SJSA1 (cell line): ENCODE measurements around the gene GRAMD4. TPM values are rescaled to one million over a fixed set of nuclear protein-coding genes. Genes with fewer than 3 reads are reported as not detected.
"Not testable (repeated sequence)": the region's sequence is repeated elsewhere in the genome, so short reads cannot be mapped to it uniquely, and the experiment has no call there.

ENCODE experiments used
- DNase-seq, 2 experiments: peaks; one replicate each; pipeline ENCODE4 v3.0.0-alpha.2; 2015 to 2020; ENCODE audit warnings: low spot score in 2 of 2, low read depth in 1 of 2
- H3K27ac ChIP-seq: fragments of 250-450 bp; sonication (Bioruptor Pico); 2 replicates; pipeline ENCODE4 v1.5.1; 2020; ENCODE audit warnings: mild to moderate bottlenecking, moderate library complexity
- H3K27me3 ChIP-seq: fragments of 250-450 bp; sonication (Bioruptor Pico); replicated peaks from 2 replicates; pipeline ENCODE4 v1.5.1; 2020; ENCODE audit warnings: mild to moderate bottlenecking, moderate library complexity
- H3K36me3 ChIP-seq: fragments of 250-450 bp; sonication (Bioruptor Pico); 2 replicates; pipeline ENCODE4 v1.5.1; 2020; ENCODE audit warnings: mild to moderate bottlenecking
- H3K4me1 ChIP-seq: fragments of 250-450 bp; sonication (Bioruptor Pico); replicated peaks from 2 replicates; pipeline ENCODE4 v1.6.1; 2021; ENCODE audit warnings: mild to moderate bottlenecking
- H3K4me3 ChIP-seq: fragments of 250-450 bp; sonication (Bioruptor Pico); 2 replicates; pipeline ENCODE4 v1.5.1; 2020; ENCODE audit warnings: mild to moderate bottlenecking
- H3K9me3 ChIP-seq: fragments of 250-450 bp; sonication (Bioruptor Pico); replicated peaks from 2 replicates; pipeline ENCODE4 v1.5.1; 2020; ENCODE audit warnings: mild to moderate bottlenecking
- total RNA-seq: library from RNA; depleted of rRNA; stranded (reverse); fragments of >200 nt; shearing (Covaris generic); gene quantifications from 2 replicates; pipeline ENCODE4 v1.2.3, GENCODE V29; 2014

Gene GRAMD4
- total RNA-seq, 1 experiment from 2014 or later: 5.8 TPM

DNA sequence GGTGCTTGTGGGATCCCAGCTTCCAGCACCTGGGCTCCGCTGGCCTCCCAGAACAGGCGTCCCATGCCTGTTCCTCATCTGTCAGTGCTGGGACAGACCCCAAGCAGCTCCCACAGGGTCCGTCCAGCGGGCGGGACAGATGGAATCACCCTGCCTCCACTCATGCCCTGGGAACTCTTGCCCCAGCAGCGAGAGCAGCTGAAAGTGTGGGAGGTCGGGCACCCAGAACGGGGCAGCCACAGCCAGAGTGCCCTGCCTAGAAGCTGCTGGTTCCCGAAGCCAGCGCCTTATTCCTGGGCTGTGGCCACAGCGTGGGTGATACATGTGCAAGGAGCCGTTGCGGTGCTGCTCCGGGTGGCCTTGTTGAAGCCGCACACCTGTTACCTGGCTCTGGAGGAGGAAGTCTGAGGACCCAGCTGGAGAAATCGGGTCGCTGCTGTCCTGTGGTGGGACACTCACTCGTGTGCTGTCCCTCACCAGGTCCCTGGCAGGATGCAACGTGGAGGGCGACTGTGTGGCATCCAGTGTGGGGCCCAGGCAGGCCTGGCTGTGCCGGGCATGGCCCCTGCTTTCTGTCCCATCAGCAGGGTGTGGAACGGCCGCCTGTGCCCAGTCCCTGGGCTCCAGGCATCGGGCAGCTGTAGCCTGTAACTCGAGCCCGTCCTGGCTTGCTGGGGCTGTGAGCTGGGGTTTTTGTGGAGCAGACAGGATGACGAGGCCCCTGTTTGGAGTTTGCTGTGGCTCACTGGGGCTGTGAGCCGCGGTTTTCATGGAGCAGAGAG, 16.2 kb downstream of the GRAMD4 start:
- no peak for DNase-seq
- H3K36me3 ChIP-seq: no peaks in the 10 kb centered on the region
- H3K4me1 ChIP-seq: no peaks in the 10 kb centered on the region
- H3K4me3 ChIP-seq: no peak overlapping the region
- H3K27me3 ChIP-seq: no peaks in the 10 kb centered on the region
- no peak overlapping the region for H3K27ac ChIP-seq
- H3K9me3 ChIP-seq: no peaks in the 10 kb centered on the region

- no peak for DNase-seq
- Histone ChIP-seq H3K9me3 (no peaks in the 10 kb centered on the region), H3K27me3 (no peaks in the 10 kb centered on the region), H3K4me3 (no peak overlapping the region), H3K27ac (no peak overlapping the region), H3K4me1 (no peaks in the 10 kb centered on the region), H3K36me3 (no peaks in the 10 kb centered on the region)
These were observed 17.8 kb downstream of the GRAMD4 start for GRCh38 chr22:46637711-46638600.

DNA sequence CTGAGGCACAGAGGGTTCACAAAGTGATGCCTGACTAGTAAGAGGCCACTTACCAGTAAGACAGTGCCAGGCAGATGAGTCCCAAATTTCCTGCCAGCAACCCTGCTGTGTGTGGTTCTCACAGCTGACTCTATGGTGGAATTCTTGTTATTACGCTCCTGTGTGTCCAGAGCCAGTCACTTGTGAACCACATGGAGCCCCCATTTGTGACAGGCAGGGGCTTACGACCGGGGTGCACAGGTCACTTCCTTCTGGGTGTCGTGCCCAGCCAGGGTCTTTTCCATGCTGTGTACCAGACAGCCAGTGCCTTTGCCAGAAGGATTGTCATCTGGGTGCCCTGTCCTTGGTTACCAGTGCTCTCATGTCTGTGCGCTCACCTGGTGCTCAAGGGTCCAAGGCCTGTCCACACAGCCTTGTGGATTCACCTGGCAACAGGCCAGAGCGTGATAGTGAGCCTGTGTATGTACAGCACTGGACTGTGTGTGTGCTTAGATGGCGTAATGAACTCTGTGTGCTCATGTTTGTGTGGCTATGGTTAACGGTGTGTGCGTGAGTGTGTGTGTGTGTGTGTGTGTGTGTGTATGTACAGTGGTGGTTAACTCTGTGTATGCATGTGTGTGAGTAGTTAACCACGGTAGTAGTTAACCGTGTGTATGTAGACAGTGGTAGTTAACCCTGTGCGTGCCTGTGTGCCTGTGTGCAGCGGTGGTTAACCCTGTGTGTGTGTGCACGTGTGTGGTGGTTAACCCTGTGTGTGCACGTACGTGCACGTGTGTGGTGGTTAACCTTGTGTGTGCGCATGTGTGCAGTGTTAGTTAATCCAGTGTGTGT, 18.6 kb downstream of the GRAMD4 start:
- no peaks in the 10 kb centered on the region for H3K4me1 ChIP-seq
- H3K36me3 ChIP-seq: no peaks in the 10 kb centered on the region
- no peaks in the 10 kb centered on the region for H3K27me3 ChIP-seq
- H3K9me3 ChIP-seq: no peaks in the 10 kb centered on the region
- H3K27ac ChIP-seq: no peak overlapping the region
- no peak for DNase-seq
- H3K4me3 ChIP-seq: no peak overlapping the region

DNA sequence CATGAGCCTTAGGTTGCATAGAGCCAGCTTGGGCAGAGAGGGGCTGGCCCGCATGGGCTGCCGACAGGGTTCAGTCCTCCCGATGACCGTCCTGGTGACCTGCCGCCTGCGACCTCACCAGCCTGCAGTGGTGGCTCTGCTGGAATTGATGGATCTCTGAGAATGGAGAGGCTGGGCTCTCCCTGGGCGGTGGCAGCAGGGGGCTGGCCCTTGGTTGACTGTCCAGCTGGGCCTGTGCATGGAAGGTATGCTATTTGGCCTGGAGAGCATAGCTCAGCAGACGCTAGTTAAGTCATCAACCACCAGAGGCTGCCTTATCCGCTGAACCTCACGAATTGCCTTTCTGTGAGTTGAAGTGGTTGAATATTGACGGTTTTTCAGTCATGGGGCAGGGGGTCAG, 19.7 kb downstream of the GRAMD4 start:
- Histone ChIP-seq H3K4me1 (no peaks in the 10 kb centered on the region), H3K36me3 (no peaks in the 10 kb centered on the region), H3K4me3 (no peak overlapping the region), H3K27ac (no peak overlapping the region), H3K27me3 (no peaks in the 10 kb centered on the region), H3K9me3 (no peaks in the 10 kb centered on the region)
- no peak for DNase-seq

- H3K4me3 ChIP-seq: no peak overlapping the region
- no peaks in the 10 kb centered on the region for H3K9me3 ChIP-seq
- no peaks in the 10 kb centered on the region for H3K27me3 ChIP-seq
- H3K4me1 ChIP-seq: no peaks in the 10 kb centered on the region
- no peaks in the 10 kb centered on the region for H3K36me3 ChIP-seq
- no peak for DNase-seq
- no peak overlapping the region for H3K27ac ChIP-seq
These were observed 20.3 kb downstream of the GRAMD4 start for GRCh38 chr22:46640293-46641055.

DNA sequence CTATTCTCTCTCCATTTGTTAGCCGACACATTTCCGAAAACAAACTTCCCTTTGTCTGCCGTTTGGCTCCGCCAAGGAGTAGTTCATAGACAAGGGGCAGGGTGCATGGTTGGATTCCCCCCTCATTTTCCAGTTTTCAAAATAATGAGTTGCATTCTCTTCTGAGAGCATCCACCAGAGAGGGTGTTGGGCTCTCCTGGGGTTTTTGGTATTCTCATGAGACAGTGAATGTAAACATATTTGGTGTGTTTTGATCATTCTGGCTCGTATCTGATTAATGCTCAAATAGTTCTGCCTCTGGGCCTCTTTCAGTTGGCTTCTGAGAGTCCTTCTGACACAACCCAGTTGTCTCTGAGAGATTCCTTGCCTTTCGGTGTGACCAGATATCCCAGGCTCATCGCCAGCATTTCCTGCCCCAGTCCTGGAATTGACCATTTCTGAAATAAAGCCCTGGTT, 21.7 kb downstream of the GRAMD4 start:
- Histone ChIP-seq H3K27ac (no peak overlapping the region), H3K36me3 (no peaks in the 10 kb centered on the region), H3K4me3 (no peak overlapping the region), H3K9me3 (no peaks in the 10 kb centered on the region), H3K4me1 (no peaks in the 10 kb centered on the region), H3K27me3 (no peaks in the 10 kb centered on the region)
- DNase-seq: no peak

- H3K4me3 ChIP-seq, DNase-seq, H3K4me1 ChIP-seq, H3K9me3 ChIP-seq, H3K27me3 ChIP-seq, H3K36me3 ChIP-seq, H3K27ac ChIP-seq: not testable (repeated sequence)
These were observed 22.8 kb downstream of the GRAMD4 start for GRCh38 chr22:46642840-46643480.

DNA sequence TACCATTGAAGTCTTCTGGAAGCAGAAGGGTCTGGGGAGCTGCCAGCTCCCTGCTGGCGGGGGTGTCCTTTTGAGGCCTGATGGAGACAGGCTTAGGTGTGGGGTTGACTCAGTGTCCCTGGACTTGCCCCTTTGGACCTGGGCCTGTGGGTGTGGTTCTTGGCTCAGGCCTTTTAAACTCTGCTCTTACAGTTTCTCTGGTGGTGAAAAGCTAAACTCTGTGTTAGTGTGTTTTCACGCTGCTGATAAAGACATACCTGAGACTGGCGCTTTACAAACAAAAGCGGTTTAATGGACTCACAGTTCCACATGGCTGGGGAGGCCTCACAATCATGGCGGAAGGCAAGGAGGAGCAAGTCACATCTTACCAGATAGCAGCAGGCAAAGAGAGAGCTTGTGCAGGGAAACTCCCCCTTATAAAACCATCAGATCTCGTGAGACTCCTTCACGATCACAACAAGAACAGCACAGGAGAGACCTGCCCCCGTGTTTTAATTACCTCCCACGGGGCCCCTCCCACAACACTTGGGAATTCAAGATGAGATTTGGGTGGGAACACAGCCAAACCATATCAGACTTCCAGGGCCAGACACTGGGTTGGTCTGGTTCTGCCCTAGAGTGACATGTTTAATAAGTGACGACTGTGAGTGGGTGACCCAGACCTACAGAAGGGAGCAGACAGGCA, 26.5 kb downstream of the GRAMD4 start:
- Histone ChIP-seq H3K27ac (no peak overlapping the region), H3K4me1 (no peaks in the 10 kb centered on the region; the same call in 1 of the 2 replicates), H3K4me3 (no peak overlapping the region), H3K27me3 (no peaks in the 10 kb centered on the region), H3K9me3 (no peaks in the 10 kb centered on the region), H3K36me3 (no peaks in the 10 kb centered on the region)
- no peak for DNase-seq

- not testable (repeated sequence) for H3K9me3 ChIP-seq, H3K4me3 ChIP-seq, H3K27ac ChIP-seq, DNase-seq, H3K36me3 ChIP-seq, H3K27me3 ChIP-seq
- peaks cover 13% of the 10 kb centered on the region for H3K4me1 ChIP-seq
These were observed 28.1 kb downstream of the GRAMD4 start for GRCh38 chr22:46648225-46648820.

GRCh38 chr22:46649141-46650077, 29.2 kb downstream of the GRAMD4 start:
- H3K9me3 ChIP-seq: no peaks in the 10 kb centered on the region
- DNase-seq: no peak
- H3K36me3 ChIP-seq: no peaks in the 10 kb centered on the region
- no peak overlapping the region for H3K27ac ChIP-seq
- peaks cover 13% of the 10 kb centered on the region for H3K4me1 ChIP-seq
- H3K27me3 ChIP-seq: no peaks in the 10 kb centered on the region
- H3K4me3 ChIP-seq: no peak overlapping the region

- Histone ChIP-seq H3K27me3 (no peaks in the 10 kb centered on the region), H3K4me3 (no peak overlapping the region), H3K4me1 (peaks cover 13% of the 10 kb centered on the region), H3K9me3 (no peaks in the 10 kb centered on the region), H3K27ac (no peak overlapping the region), H3K36me3 (no peaks in the 10 kb centered on the region)
- no peak for DNase-seq
These were observed 30.1 kb downstream of the GRAMD4 start for GRCh38 chr22:46650078-46650810.
